Activated effector memory CD4-positive, alpha-beta T cell treated with Interleukin-2 at 50 U/mL for 16 hours (primary cell): ENCODE measurements around the gene NR0B1.

Source experiments
- DNase-seq: peaks from one replicate; pipeline ENCODE4 v3.0.0-alpha.2; 2020

NR0B1 gene

DNA sequence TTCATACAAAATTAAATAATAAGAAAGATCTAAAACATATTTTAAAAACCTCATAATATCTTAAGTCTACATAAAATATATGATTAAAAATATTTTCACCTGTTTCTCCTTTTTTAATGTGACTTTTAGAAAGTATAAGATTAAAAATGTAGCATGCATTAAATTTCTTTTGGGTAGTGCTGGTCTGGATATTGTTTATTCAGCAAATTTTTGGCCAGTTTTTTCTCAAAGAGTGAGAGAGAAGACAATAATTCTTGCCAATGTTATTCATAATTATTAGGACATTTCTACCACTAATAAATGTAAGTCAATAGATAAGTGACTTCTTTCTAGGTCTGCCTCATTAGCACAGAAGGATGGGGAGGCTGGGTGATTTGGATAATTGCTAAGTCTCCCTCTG is 48.2 kb downstream of the NR0B1 start:
- DNase-seq, result no peak

DNA sequence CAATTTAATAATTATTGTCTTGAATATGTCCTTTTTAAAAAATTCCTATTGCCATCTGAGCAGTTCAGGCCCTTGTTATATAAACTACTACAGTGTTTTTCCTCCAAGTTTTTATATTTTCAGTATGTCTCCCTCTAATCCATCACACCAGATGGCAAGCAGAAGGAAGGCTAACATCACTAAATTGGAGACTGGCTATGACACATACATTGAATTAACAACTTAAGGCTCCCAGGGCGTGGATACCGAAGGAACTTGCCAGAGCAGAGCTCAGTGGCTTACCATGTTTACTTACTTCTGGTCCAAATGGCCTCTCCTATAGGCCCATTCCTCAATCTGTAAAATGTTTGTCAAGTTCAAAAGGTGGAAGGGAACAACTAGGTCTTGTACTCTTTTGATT is 49.3 kb downstream of the NR0B1 start:
- no peak for DNase-seq
